Activated T-cell treated with anti-CD3 and anti-CD28 coated beads, Interleukin-2, amount 50 U/mL, for 24 hours (primary cell): ENCODE data around the gene IQCM.

Experiments
- DNase-seq: peaks from one replicate; pipeline ENCODE4 v3.0.0-alpha.2; 2020
- H3K27ac Mint-ChIP-seq: 2 replicates; pipeline ENCODE4 v1.8.0; 2020; ENCODE audit warnings: mild to moderate bottlenecking, mixed read lengths
- H3K27me3 Mint-ChIP-seq: 2 replicates; pipeline ENCODE4 v1.8.0; 2020; ENCODE audit warnings: mixed read lengths
- H3K36me3 Mint-ChIP-seq: 2 replicates; pipeline ENCODE4 v1.8.0; 2020; ENCODE audit warnings: low read depth, mixed read lengths
- H3K4me1 Mint-ChIP-seq: 2 replicates; pipeline ENCODE4 v1.8.0; 2020; ENCODE audit warnings: low read depth, mixed read lengths
- H3K4me3 Mint-ChIP-seq: 2 replicates; pipeline ENCODE4 v1.8.0; 2020; ENCODE audit warnings: mild to moderate bottlenecking, moderate library complexity, mixed read lengths
- H3K9me3 Mint-ChIP-seq: 2 replicates; pipeline ENCODE4 v1.8.0; 2020; ENCODE audit warnings: mixed read lengths

The IQCM gene

GRCh38 chr4:149465955-149466354, 349.7 kb downstream of the IQCM start:
- Mint-ChIP-seq H3K27ac (no peak overlapping the region), H3K4me1 (no peaks in the 10 kb centered on the region), H3K27me3 (no peaks in the 10 kb centered on the region), H3K9me3 (peaks cover 7% of the 10 kb centered on the region), H3K36me3 (no peaks in the 10 kb centered on the region), H3K4me3 (no peak overlapping the region)
- DNase-seq: no peak

- Mint-ChIP-seq H3K4me1 (no peaks in the 10 kb centered on the region), H3K36me3 (no peaks in the 10 kb centered on the region), H3K9me3 (no peaks in the 10 kb centered on the region), H3K4me3 (no peak overlapping the region), H3K27me3 (no peaks in the 10 kb centered on the region), H3K27ac (no peak overlapping the region)
- no peak for DNase-seq
Observed at GRCh38 chr4:149443537-149443936, 372.1 kb downstream of the IQCM start.

GRCh38 chr4:149441338-149441737, 374.3 kb downstream of the IQCM start:
- Mint-ChIP-seq H3K4me1 (no peaks in the 10 kb centered on the region), H3K27me3 (no peaks in the 10 kb centered on the region), H3K36me3 (no peaks in the 10 kb centered on the region), H3K27ac (no peak overlapping the region), H3K9me3 (no peaks in the 10 kb centered on the region), H3K4me3 (no peak overlapping the region)
- DNase-seq: no peak

- H3K27ac Mint-ChIP-seq: no peak overlapping the region
- H3K4me3 Mint-ChIP-seq: no peak overlapping the region
- H3K4me1 Mint-ChIP-seq: no peaks in the 10 kb centered on the region
- H3K9me3 Mint-ChIP-seq: peaks cover 7% of the 10 kb centered on the region
- no peaks in the 10 kb centered on the region for H3K36me3 Mint-ChIP-seq
- DNase-seq: no peak
- H3K27me3 Mint-ChIP-seq: no peaks in the 10 kb centered on the region
Observed at GRCh38 chr4:149426461-149426860, 389.2 kb downstream of the IQCM start.

- no peak overlapping the region for H3K27ac Mint-ChIP-seq
- no peak for DNase-seq
Observed at GRCh38 chr4:149409555-149409962, 406.1 kb downstream of the IQCM start.

GRCh38 chr4:149409146-149409545, 406.5 kb downstream of the IQCM start:
- DNase-seq: no peak
- Mint-ChIP-seq H3K9me3 (peaks cover 4% of the 10 kb centered on the region), H3K4me1 (no peaks in the 10 kb centered on the region), H3K27me3 (no peaks in the 10 kb centered on the region), H3K27ac (no peak overlapping the region), H3K36me3 (no peaks in the 10 kb centered on the region), H3K4me3 (no peak overlapping the region)

More at GRCh38 chr4:149409555-149409962, 406.1 kb downstream of the IQCM start:
- Mint-ChIP-seq H3K4me3 (no peak overlapping the region), H3K36me3 (no peaks in the 10 kb centered on the region), H3K9me3 (peaks cover 4% of the 10 kb centered on the region), H3K27me3 (no peaks in the 10 kb centered on the region), H3K4me1 (no peaks in the 10 kb centered on the region)

GRCh38 chr4:149404143-149404542, 411.5 kb downstream of the IQCM start:
- Mint-ChIP-seq H3K9me3 (peaks cover 5% of the 10 kb centered on the region), H3K27ac (no peak overlapping the region), H3K4me3 (no peak overlapping the region), H3K36me3 (no peaks in the 10 kb centered on the region), H3K4me1 (no peaks in the 10 kb centered on the region), H3K27me3 (no peaks in the 10 kb centered on the region)
- DNase-seq: no peak

GRCh38 chr4:149403081-149403480, 412.6 kb downstream of the IQCM start:
- Mint-ChIP-seq H3K27me3 (no peaks in the 10 kb centered on the region), H3K36me3 (no peaks in the 10 kb centered on the region), H3K4me3 (no peak overlapping the region), H3K4me1 (no peaks in the 10 kb centered on the region), H3K27ac (no peak overlapping the region), H3K9me3 (peaks cover 7% of the 10 kb centered on the region)
- DNase-seq: no peak

- no peak overlapping the region for H3K4me3 Mint-ChIP-seq
- H3K27ac Mint-ChIP-seq: no peak overlapping the region
Observed at GRCh38 chr4:149398993-149399392, 416.6 kb downstream of the IQCM start.

GRCh38 chr4:149370785-149371420, 444.7 kb downstream of the IQCM start:
- Mint-ChIP-seq H3K4me1 (no peaks in the 10 kb centered on the region), H3K27ac (no peak overlapping the region), H3K36me3 (no peaks in the 10 kb centered on the region), H3K27me3 (no peaks in the 10 kb centered on the region), H3K9me3 (no peaks in the 10 kb centered on the region), H3K4me3 (no peak overlapping the region)
- no peak for DNase-seq

More at GRCh38 chr4:149398993-149399392, 416.6 kb downstream of the IQCM start:
- no peaks in the 10 kb centered on the region for H3K27me3 Mint-ChIP-seq
- H3K9me3 Mint-ChIP-seq: peaks cover 6% of the 10 kb centered on the region
- H3K36me3 Mint-ChIP-seq: no peaks in the 10 kb centered on the region
- DNase-seq: no peak
- no peaks in the 10 kb centered on the region for H3K4me1 Mint-ChIP-seq

GRCh38 chr4:149370002-149370401, 445.6 kb downstream of the IQCM start:
- H3K36me3 Mint-ChIP-seq: no peaks in the 10 kb centered on the region
- DNase-seq: no peak
- H3K4me3 Mint-ChIP-seq: no peak overlapping the region

GRCh38 chr4:149353241-149353640, 462.4 kb downstream of the IQCM start:
- no peak overlapping the region for H3K27ac Mint-ChIP-seq
- peaks cover 7% of the 10 kb centered on the region for H3K9me3 Mint-ChIP-seq

More at GRCh38 chr4:149370002-149370401, 445.6 kb downstream of the IQCM start:
- Mint-ChIP-seq H3K9me3 (no peaks in the 10 kb centered on the region), H3K27ac (no peak overlapping the region), H3K4me1 (no peaks in the 10 kb centered on the region), H3K27me3 (no peaks in the 10 kb centered on the region)

GRCh38 chr4:149349541-149349940, 466.1 kb downstream of the IQCM start:
- no peaks in the 10 kb centered on the region for H3K36me3 Mint-ChIP-seq
- no peaks in the 10 kb centered on the region for H3K4me1 Mint-ChIP-seq
- H3K9me3 Mint-ChIP-seq: peaks cover 7% of the 10 kb centered on the region
- no peaks in the 10 kb centered on the region for H3K27me3 Mint-ChIP-seq
- H3K4me3 Mint-ChIP-seq: no peak overlapping the region
- H3K27ac Mint-ChIP-seq: no peak overlapping the region
- no peak for DNase-seq

More at GRCh38 chr4:149353241-149353640, 462.4 kb downstream of the IQCM start:
- no peaks in the 10 kb centered on the region for H3K4me1 Mint-ChIP-seq
- no peaks in the 10 kb centered on the region for H3K27me3 Mint-ChIP-seq
- no peaks in the 10 kb centered on the region for H3K36me3 Mint-ChIP-seq
- H3K4me3 Mint-ChIP-seq: no peak overlapping the region
- no peak for DNase-seq

- DNase-seq: no peak
- H3K27ac Mint-ChIP-seq: no peak overlapping the region
- no peak overlapping the region for H3K4me3 Mint-ChIP-seq
- H3K4me1 Mint-ChIP-seq: no peaks in the 10 kb centered on the region
- H3K36me3 Mint-ChIP-seq: no peaks in the 10 kb centered on the region
- H3K9me3 Mint-ChIP-seq: peaks cover under 1% of the 10 kb centered on the region
- H3K27me3 Mint-ChIP-seq: no peaks in the 10 kb centered on the region
Observed at GRCh38 chr4:149347139-149347538, 468.5 kb downstream of the IQCM start.

- Mint-ChIP-seq H3K27ac (no peak overlapping the region), H3K27me3 (no peaks in the 10 kb centered on the region), H3K36me3 (no peaks in the 10 kb centered on the region), H3K4me1 (no peaks in the 10 kb centered on the region), H3K9me3 (no peaks in the 10 kb centered on the region), H3K4me3 (no peak overlapping the region)
- DNase-seq: no peak
Observed at GRCh38 chr4:149345424-149345823, 470.2 kb downstream of the IQCM start.

- Mint-ChIP-seq H3K9me3 (no peaks in the 10 kb centered on the region), H3K4me3 (no peak overlapping the region), H3K4me1 (no peaks in the 10 kb centered on the region), H3K36me3 (no peaks in the 10 kb centered on the region), H3K27ac (no peak overlapping the region), H3K27me3 (no peaks in the 10 kb centered on the region)
- no peak for DNase-seq
Observed at GRCh38 chr4:149344436-149344835, 471.2 kb downstream of the IQCM start.
